Esophagus muscularis mucosa (tissue), 4 donors: ENCODE data around the gene CXCL5. TPM values are rescaled to one million over a fixed set of nuclear protein-coding genes. Genes with fewer than 3 reads are reported as not detected.

Experiments used
- DNase-seq: peaks from one replicate; pipeline ENCODE4 v3.0.0-alpha.2; 2017; ENCODE audit errors: extremely low spot score
- H3K27ac ChIP-seq, 4 donors: fragments of 200-600 bp; sonication (generic); replicated peaks in 1 of 4; 1 replicate in 3 of 4; 2 replicates in 1 of 4; pipeline ENCODE4 v1.5.1; 2016 to 2019; ENCODE audit warnings: mild to moderate bottlenecking in 1 of 4
- H3K27me3 ChIP-seq, 4 donors: fragments of 200-600 bp; sonication (generic); one replicate each; pipeline versions ENCODE4 v1.5.1 to v1.6.0; 2016 to 2019
- H3K36me3 ChIP-seq, 4 donors: fragments of 200-600 bp; sonication (generic); one replicate each; pipeline ENCODE4 v1.5.1; 2016 to 2019
- H3K4me1 ChIP-seq, 4 donors: fragments of 200-600 bp; sonication (generic); one replicate each; pipeline ENCODE4 v1.5.1; 2016 to 2019
- H3K4me3 ChIP-seq, 4 donors: fragments of 200-600 bp; sonication (generic); 1 replicate in 2 of 4; 2 replicates in 2 of 4; pipeline ENCODE4 v1.5.1; 2016 to 2019; ENCODE audit warnings: mild to moderate bottlenecking in 4 of 4, moderate library complexity in 1 of 4
- H3K9me3 ChIP-seq, 4 donors: fragments of 200-600 bp; sonication (generic); 1 replicate in 3 of 4; 2 replicates in 1 of 4; pipeline ENCODE4 v1.5.1; 2016 to 2019
- CTCF ChIP-seq, 3 experiments: fragments of 200-600 bp in 2 of 3; fragments of 450-650 bp in 1 of 3; sonication (generic) in 2 of 3; IDR thresholded peaks; one replicate each; pipeline ENCODE4 v1.5.1; 2017 to 2019; ENCODE audit warnings: antibody characterized with exemption in 3 of 3, mild to moderate bottlenecking in 2 of 3, moderate library complexity in 1 of 3
- EP300 ChIP-seq: sonication (generic); formaldehyde crosslinking; IDR thresholded peaks from one replicate; pipeline ENCODE4 v1.6.1; 2017; ENCODE audit warnings: antibody characterized with exemption
- POLR2A ChIP-seq: fragments of 450-650 bp; IDR thresholded peaks from one replicate; pipeline ENCODE4 v1.6.1; 2017; ENCODE audit warnings: antibody characterized with exemption, moderate library complexity, mild to moderate bottlenecking, low read depth
- POLR2AphosphoS5 ChIP-seq, 2 donors: sonication (generic); formaldehyde crosslinking; IDR thresholded peaks; one replicate each; pipeline ENCODE4 v1.6.1; 2017; ENCODE audit warnings: antibody characterized with exemption in 2 of 2
- WGBS: methylation state at CpG from one replicate; pipeline ENCODE4 v1.1.5; 2018; 5-methylcytosine and 5-hydroxymethylcytosine counted together
- intact Hi-C: fragments of 100-400 bp; cut with DNase I; formaldehyde crosslinking; loops from one replicate; pipeline ENCODE4 v1.15.1; 2023
- total RNA-seq, 4 donors: library from RNA; depleted of rRNA; stranded (reverse); fragments of >200 nt; gene quantifications; one replicate each; pipeline versions ENCODE4 v1.1.0 to v1.2.1, GENCODE V29; 2016

Gene CXCL5
- total RNA-seq, 4 donors from 2014 or later: 0.17 TPM; not detected in 3

GRCh38 chr4:73979407-73979957 lies 19.0 kb downstream of the CXCL5 start:
- Histone ChIP-seq H3K4me3 (no peak overlapping the region), H3K27ac (no peak overlapping the region), H3K9me3 (peaks cover 0 to 15% (median 5%) of the 10 kb centered on the region in 4 donors), H3K27me3 (peaks cover 0 to 18% (median 0%) of the 10 kb centered on the region in 4 donors), H3K4me1 (peaks cover 0 to 4% (median 2%) of the 10 kb centered on the region in 4 donors), H3K36me3 (no peaks in the 10 kb centered on the region)
- intact Hi-C loops: no loop called here
- TF ChIP-seq POLR2A (no peak), POLR2AphosphoS5 (IDR thresholded peaks at IDR 0.05) (no peak), CTCF (IDR thresholded peaks at IDR 0.05) (no peak), EP300 (no peak)
- DNase-seq: no peak
- 92% methylated on average over 3 of the region's 3 CpGs for WGBS

GRCh38 chr4:73978886-73979285 lies 19.6 kb downstream of the CXCL5 start:
- no peaks in the 10 kb centered on the region for H3K36me3 ChIP-seq
- TF ChIP-seq POLR2A (no peak), POLR2AphosphoS5 (IDR thresholded peaks at IDR 0.05) (no peak), CTCF (IDR thresholded peaks at IDR 0.05) (no peak), EP300 (no peak)
- H3K27ac ChIP-seq: no peak overlapping the region
- intact Hi-C loops: no loop called here
- no peak for DNase-seq
- H3K27me3 ChIP-seq: peaks cover 0 to 18% (median 0%) of the 10 kb centered on the region in 4 donors
- H3K4me3 ChIP-seq: no peak overlapping the region
- peaks cover 0 to 20% (median 6%) of the 10 kb centered on the region in 4 donors for H3K9me3 ChIP-seq
- H3K4me1 ChIP-seq: peaks cover 0 to 4% (median 2%) of the 10 kb centered on the region in 4 donors

GRCh38 chr4:73976716-73977115 lies 21.8 kb downstream of the CXCL5 start:
- Histone ChIP-seq H3K27ac (no peak overlapping the region), H3K27me3 (peaks cover 0 to 11% (median 0%) of the 10 kb centered on the region in 4 donors), H3K4me1 (peaks cover 0 to 2% (median under 1%) of the 10 kb centered on the region in 4 donors), H3K4me3 (no peak overlapping the region), H3K36me3 (no peaks in the 10 kb centered on the region), H3K9me3 (peaks cover 0 to 23% (median 13%) of the 10 kb centered on the region in 4 donors)
- no peak for DNase-seq
- intact Hi-C loops: no loop called here
- TF ChIP-seq EP300 (no peak), POLR2AphosphoS5 (IDR thresholded peaks at IDR 0.05) (no peak), CTCF (IDR thresholded peaks at IDR 0.05) (no peak), POLR2A (no peak)
- 78% methylated on average over 4 of the region's 4 CpGs for WGBS

- peaks cover 0 to 28% (median 15%) of the 10 kb centered on the region in 4 donors for H3K9me3 ChIP-seq
- no peaks in the 10 kb centered on the region for H3K36me3 ChIP-seq
- intact Hi-C loops: no loop called here
- H3K27me3 ChIP-seq: peaks cover 0 to 6% (median 0%) of the 10 kb centered on the region in 4 donors
- no peak overlapping the region for H3K4me3 ChIP-seq
- 92% methylated on average over 2 of the region's 2 CpGs for WGBS
- DNase-seq: no peak
- no peaks in the 10 kb centered on the region for H3K4me1 ChIP-seq
- no peak overlapping the region for H3K27ac ChIP-seq
- TF ChIP-seq EP300 (no peak), POLR2A (no peak), CTCF (IDR thresholded peaks at IDR 0.05) (no peak), POLR2AphosphoS5 (IDR thresholded peaks at IDR 0.05) (no peak)
Measured at GRCh38 chr4:73976217-73976616, 22.3 kb downstream of the CXCL5 start.

- intact Hi-C loops: no loop called here
Measured at GRCh38 chr4:73974352-73974751, 24.1 kb downstream of the CXCL5 start.

More at GRCh38 chr4:73974352-73974751, 24.1 kb downstream of the CXCL5 start:
- H3K4me3 ChIP-seq: no peak overlapping the region
- no peak for TF ChIP-seq CTCF (IDR thresholded peaks at IDR 0.05)
- no peak for TF ChIP-seq EP300
- TF ChIP-seq POLR2AphosphoS5 (IDR thresholded peaks at IDR 0.05): no peak
- TF ChIP-seq POLR2A: no peak
- H3K36me3 ChIP-seq: no peaks in the 10 kb centered on the region
- DNase-seq: no peak
- no peaks in the 10 kb centered on the region for H3K4me1 ChIP-seq
- H3K27me3 ChIP-seq: peaks cover 0 to 4% (median 0%) of the 10 kb centered on the region in 4 donors
- no peak overlapping the region for H3K27ac ChIP-seq
- H3K9me3 ChIP-seq: peaks cover 0 to 37% (median 22%) of the 10 kb centered on the region in 4 donors
